Nephron (organoid): ENCODE results near the gene COL4A6.

Experiments used
- H3K27ac Mint-ChIP-seq, 3 experiments: 2 replicates each; pipeline ENCODE4 v1.8.0; 2020; ENCODE audit warnings: mixed read lengths in 3 of 3, mild to moderate bottlenecking in 2 of 3, moderate library complexity in 1 of 3
- H3K27me3 Mint-ChIP-seq: 2 replicates; pipeline ENCODE4 v1.8.0; 2021; ENCODE audit warnings: low read depth, mild to moderate bottlenecking, moderate library complexity, mixed read lengths
- H3K36me3 Mint-ChIP-seq: 2 replicates; pipeline ENCODE4 v1.8.0; 2020; ENCODE audit warnings: low read depth, mixed read lengths
- H3K4me1 Mint-ChIP-seq: 2 replicates; pipeline ENCODE4 v1.8.0; 2020; ENCODE audit warnings: mixed read lengths
- H3K4me3 Mint-ChIP-seq, 3 experiments: 2 replicates each; pipeline ENCODE4 v1.8.0; 2020; ENCODE audit warnings: mild to moderate bottlenecking in 3 of 3, mixed read lengths in 3 of 3, moderate library complexity in 2 of 3
- H3K9me3 Mint-ChIP-seq: 2 replicates; pipeline ENCODE4 v1.8.0; 2020; ENCODE audit warnings: mixed read lengths
- CTCF ChIP-seq, 3 experiments: fragments of 200-600 bp; sonication (generic); IDR thresholded peaks; one replicate each; pipeline ENCODE4 v1.5.0; 2021; ENCODE audit warnings: antibody characterized with exemption in 3 of 3; ENCODE audit not compliant: unreplicated experiment in 3 of 3

The COL4A6 gene

GRCh38 chrX:108157628-108158027 lies 280.6 kb downstream of the COL4A6 start:
- Mint-ChIP-seq H3K27ac (no peak overlapping the region), H3K9me3 (no peaks in the 10 kb centered on the region), H3K4me1 (no peaks in the 10 kb centered on the region), H3K27me3 (no peaks in the 10 kb centered on the region), H3K36me3 (peaks cover 16% of the 10 kb centered on the region), H3K4me3 (no peak overlapping the region)
- TF ChIP-seq CTCF (IDR thresholded peaks at IDR 0.05; ENCODE audit: unreplicated experiment in 3 of 3) = no peak

- Mint-ChIP-seq H3K9me3 (no peaks in the 10 kb centered on the region), H3K4me1 (no peaks in the 10 kb centered on the region), H3K27ac (no peak overlapping the region), H3K27me3 (no peaks in the 10 kb centered on the region), H3K4me3 (no peak overlapping the region), H3K36me3 (peaks cover 16% of the 10 kb centered on the region)
- TF ChIP-seq CTCF (IDR thresholded peaks at IDR 0.05; ENCODE audit: unreplicated experiment in 3 of 3) = no peak
Measured at GRCh38 chrX:108156934-108157466, 281.2 kb downstream of the COL4A6 start.

GRCh38 chrX:108156082-108156481 lies 282.1 kb downstream of the COL4A6 start:
- peaks cover 20% of the 10 kb centered on the region for H3K36me3 Mint-ChIP-seq
- H3K4me3 Mint-ChIP-seq = no peak overlapping the region
- no peaks in the 10 kb centered on the region for H3K4me1 Mint-ChIP-seq
- H3K27ac Mint-ChIP-seq = no peak overlapping the region
- no peaks in the 10 kb centered on the region for H3K9me3 Mint-ChIP-seq
- H3K27me3 Mint-ChIP-seq = no peaks in the 10 kb centered on the region
- TF ChIP-seq CTCF (IDR thresholded peaks at IDR 0.05; ENCODE audit: unreplicated experiment in 3 of 3) = no peak

- peaks cover 32% of the 10 kb centered on the region for H3K36me3 Mint-ChIP-seq
- H3K4me1 Mint-ChIP-seq = no peaks in the 10 kb centered on the region
- TF ChIP-seq CTCF (IDR thresholded peaks at IDR 0.05; ENCODE audit: unreplicated experiment in 3 of 3) = no peak
- no peaks in the 10 kb centered on the region for H3K9me3 Mint-ChIP-seq
- no peak overlapping the region for H3K4me3 Mint-ChIP-seq
- no peaks in the 10 kb centered on the region for H3K27me3 Mint-ChIP-seq
- no peak overlapping the region for H3K27ac Mint-ChIP-seq
Measured at GRCh38 chrX:108148524-108148923, 289.7 kb downstream of the COL4A6 start.

- no peak overlapping the region for H3K4me3 Mint-ChIP-seq
- TF ChIP-seq CTCF (IDR thresholded peaks at IDR 0.05; ENCODE audit: unreplicated experiment in 3 of 3) = peak in 1 of 3 experiments; percentile 13
- no peaks in the 10 kb centered on the region for H3K27me3 Mint-ChIP-seq
- no peaks in the 10 kb centered on the region for H3K9me3 Mint-ChIP-seq
- peaks cover 32% of the 10 kb centered on the region for H3K36me3 Mint-ChIP-seq
- H3K4me1 Mint-ChIP-seq = no peaks in the 10 kb centered on the region
- H3K27ac Mint-ChIP-seq = no peak overlapping the region
Measured at GRCh38 chrX:108138814-108139702, 299.2 kb downstream of the COL4A6 start.
